SU-DHL-6 (cell line): ENCODE data around the gene PRKN.

Source experiments
- H2AFZ ChIP-seq: fragments of 200-600 bp; sonication (generic); 2 replicates; pipeline ENCODE4 v1.6.1; 2014; ENCODE audit warnings: low read depth, mild to moderate bottlenecking, moderate library complexity, mixed read lengths, antibody characterized with exemption, low read length; ENCODE audit not compliant: severe bottlenecking
- H3F3A ChIP-seq: fragments of 200-600 bp; shearing (Covaris generic); 2 replicates; pipeline ENCODE4 v1.6.0; 2016; ENCODE audit warnings: antibody characterized with exemption, mild to moderate bottlenecking; ENCODE audit not compliant: insufficient read depth
- H3K27ac ChIP-seq: fragments of 200-600 bp; sonication (generic); 2 replicates; pipeline ENCODE4 v1.5.1; 2016; ENCODE audit warnings: low read depth, mild to moderate bottlenecking, low read length, moderate library complexity, mixed read lengths
- H3K27me3 ChIP-seq: fragments of 200-600 bp; sonication (generic), shearing (Covaris generic); 2 replicates; pipeline ENCODE4 v1.6.0; 2014; ENCODE audit warnings: mild to moderate bottlenecking, low read length
- H3K36me3 ChIP-seq: fragments of 200-600 bp; sonication (generic); 2 replicates; pipeline ENCODE4 v1.6.1; 2014; ENCODE audit warnings: mild to moderate bottlenecking, low read length, mixed read lengths
- H3K4me2 ChIP-seq: fragments of 300-600, 200-600 bp; shearing (Covaris generic), sonication (generic); 2 replicates; pipeline ENCODE4 v1.6.0; 2014; ENCODE audit warnings: low read length, low read depth, mild to moderate bottlenecking; ENCODE audit not compliant: poor library complexity, severe bottlenecking
- H3K4me3 ChIP-seq: fragments of 200-600 bp; sonication (generic); 2 replicates; pipeline ENCODE4 v1.5.1; 2014; ENCODE audit warnings: antibody characterized with exemption, low read length, mild to moderate bottlenecking, mixed read lengths; ENCODE audit not compliant: insufficient read depth, poor library complexity, severe bottlenecking
- H3K79me2 ChIP-seq: fragments of 200-600 bp; sonication (generic); 2 replicates; pipeline ENCODE4 v1.6.1; 2014; ENCODE audit warnings: mild to moderate bottlenecking, low read length, moderate library complexity; ENCODE audit not compliant: insufficient read depth
- H3K9ac ChIP-seq: fragments of 200-600 bp; sonication (generic); 2 replicates; pipeline ENCODE4 v1.7.0; 2014; ENCODE audit warnings: mild to moderate bottlenecking, low read length
- H3K9me2 ChIP-seq: fragments of 200-600 bp; sonication (generic); replicated peaks from 2 replicates; pipeline ENCODE4 v1.6.1; 2014; ENCODE audit warnings: low read length; ENCODE audit not compliant: insufficient read depth
- H3K9me3 ChIP-seq: fragments of 200-600 bp; sonication (generic); 2 replicates; pipeline ENCODE4 v1.6.1; 2014; ENCODE audit warnings: low read length, mixed read lengths; ENCODE audit not compliant: insufficient read depth
- H4K20me1 ChIP-seq: fragments of 200-600 bp; sonication (generic); 2 replicates; pipeline ENCODE4 v1.6.1; 2014; ENCODE audit warnings: low read depth, mild to moderate bottlenecking, antibody characterized with exemption, low read length, moderate library complexity, mixed read lengths
- CTCF ChIP-seq: fragments of 200-600 bp; sonication (generic); IDR thresholded peaks from one replicate; pipeline ENCODE4 v1.5.1; 2017; ENCODE audit warnings: antibody characterized with exemption, mild to moderate bottlenecking, low read length, moderate library complexity; ENCODE audit not compliant: insufficient read depth, poor library complexity, severe bottlenecking
- EZH2phosphoT487 ChIP-seq: fragments of 200-600 bp; sonication (generic), shearing (Covaris generic); conservative IDR thresholded peaks from 2 replicates; pipeline ENCODE4 v1.6.1; 2018; ENCODE audit warnings: mild to moderate bottlenecking, antibody characterized with exemption, low read length, moderate library complexity, mixed read lengths

Gene PRKN

GRCh38 chr6:161408041-161408440 is 1319.5 kb downstream of the PRKN start:
- H4K20me1 ChIP-seq, result no peaks in the 10 kb centered on the region
- no peak overlapping the region for H2AFZ ChIP-seq
- TF ChIP-seq CTCF (no peak), EZH2phosphoT487 (no peak)
- H3F3A ChIP-seq, result no peaks in the 10 kb centered on the region
- no peak overlapping the region for H3K4me2 ChIP-seq
- no peak overlapping the region for H3K4me3 ChIP-seq
- no peaks in the 10 kb centered on the region for H3K9me3 ChIP-seq
- H3K27me3 ChIP-seq, result no peaks in the 10 kb centered on the region
- no peak overlapping the region for H3K9ac ChIP-seq
- no peak overlapping the region for H3K27ac ChIP-seq
- no peaks in the 10 kb centered on the region for H3K79me2 ChIP-seq
- H3K36me3 ChIP-seq, result no peaks in the 10 kb centered on the region
- no peaks in the 10 kb centered on the region for H3K9me2 ChIP-seq

- Histone ChIP-seq H4K20me1 (no peaks in the 10 kb centered on the region), H3F3A (no peaks in the 10 kb centered on the region), H3K9me3 (no peaks in the 10 kb centered on the region), H3K27me3 (no peaks in the 10 kb centered on the region), H3K4me3 (no peak overlapping the region), H3K79me2 (no peaks in the 10 kb centered on the region), H2AFZ (no peak overlapping the region), H3K9ac (no peak overlapping the region), H3K9me2 (no peaks in the 10 kb centered on the region), H3K4me2 (no peak overlapping the region), H3K27ac (no peak overlapping the region), H3K36me3 (no peaks in the 10 kb centered on the region)
- TF ChIP-seq CTCF (no peak), EZH2phosphoT487 (no peak)
These were observed 1320.0 kb downstream of the PRKN start for GRCh38 chr6:161407581-161407980.

GRCh38 chr6:161407115-161407514 is 1320.5 kb downstream of the PRKN start:
- Histone ChIP-seq H3K4me3 (no peak overlapping the region), H3K36me3 (no peaks in the 10 kb centered on the region), H3K27me3 (no peaks in the 10 kb centered on the region), H3K9ac (no peak overlapping the region), H3K4me2 (no peak overlapping the region), H3K79me2 (no peaks in the 10 kb centered on the region), H4K20me1 (no peaks in the 10 kb centered on the region), H3K9me2 (no peaks in the 10 kb centered on the region), H3F3A (no peaks in the 10 kb centered on the region), H2AFZ (no peak overlapping the region), H3K27ac (no peak overlapping the region), H3K9me3 (no peaks in the 10 kb centered on the region)
- no peak for TF ChIP-seq EZH2phosphoT487
- TF ChIP-seq CTCF, result no peak

GRCh38 chr6:161406646-161407045 is 1320.9 kb downstream of the PRKN start:
- no peaks in the 10 kb centered on the region for H3K79me2 ChIP-seq
- no peak overlapping the region for H3K4me2 ChIP-seq
- no peak overlapping the region for H3K9ac ChIP-seq
- H2AFZ ChIP-seq, result no peak overlapping the region
- H3K9me2 ChIP-seq, result no peaks in the 10 kb centered on the region
- no peaks in the 10 kb centered on the region for H3K9me3 ChIP-seq
- H3K36me3 ChIP-seq, result no peaks in the 10 kb centered on the region
- no peaks in the 10 kb centered on the region for H3F3A ChIP-seq
- TF ChIP-seq CTCF (no peak), EZH2phosphoT487 (no peak)
- H3K27ac ChIP-seq, result no peak overlapping the region
- H3K4me3 ChIP-seq, result no peak overlapping the region
- no peaks in the 10 kb centered on the region for H3K27me3 ChIP-seq
- no peaks in the 10 kb centered on the region for H4K20me1 ChIP-seq
